Body of pancreas (tissue), 4 donors: ENCODE measurements around the gene ICOSLG. TPM values are rescaled to one million over a fixed set of nuclear protein-coding genes. Genes with fewer than 3 reads are reported as not detected.
"Not testable (repeated sequence)": the region's sequence is repeated elsewhere in the genome, so short reads cannot be mapped to it uniquely, and the experiment has no call there.

ENCODE experiments used
- ATAC-seq: fragments of 150-250 bp; one replicate; pipeline ENCODE4 v1.9.1; 2016
- DNase-seq, 4 donors: peaks; one replicate each; pipeline ENCODE4 v3.0.0-alpha.2; 2019
- H3K27ac ChIP-seq, 4 donors: fragments of 200-600 bp; sonication (generic); 1 replicate in 3 of 4; 2 replicates in 1 of 4; pipeline versions ENCODE4 v1.5.1 to v1.6.1; 2016 to 2019; ENCODE audit warnings: mild to moderate bottlenecking in 1 of 4, mixed read lengths in 1 of 4, moderate library complexity in 1 of 4
- H3K27me3 ChIP-seq, 2 donors: fragments of 200-600 bp; sonication (generic); one replicate each; pipeline ENCODE4 v1.6.0; 2016; ENCODE audit warnings: mild to moderate bottlenecking in 1 of 2
- H3K36me3 ChIP-seq, 2 donors: fragments of 200-600 bp; sonication (generic); replicated peaks in 1 of 2; 2 replicates each; pipeline ENCODE4 v1.5.1; 2016; ENCODE audit warnings: low read depth in 2 of 2; ENCODE audit not compliant: insufficient read depth in 1 of 2
- H3K4me1 ChIP-seq: fragments of 200-600 bp; sonication (generic); one replicate; pipeline ENCODE4 v1.6.0; 2016
- H3K4me3 ChIP-seq, 2 donors: fragments of 200-600 bp; sonication (generic); 1 replicate in 1 of 2; 2 replicates in 1 of 2; pipeline ENCODE4 v1.5.1; 2016 to 2019
- H3K9me3 ChIP-seq, 3 donors: fragments of 200-600 bp; sonication (generic); 1 replicate in 2 of 3; 2 replicates in 1 of 3; pipeline ENCODE4 v1.5.1; 2016
- POLR2A ChIP-seq, 3 donors: fragments of 450-650 bp; IDR thresholded peaks; one replicate each; pipeline ENCODE4 v1.6.1; 2016; ENCODE audit warnings: antibody characterized with exemption in 3 of 3, mild to moderate bottlenecking in 2 of 3
- WGBS, 2 donors: methylation state at CpG; one replicate each; pipeline ENCODE4 v1.1.5; 2017; 5-methylcytosine and 5-hydroxymethylcytosine counted together
- intact Hi-C: fragments of 100-400 bp; cut with DNase I; formaldehyde crosslinking; loops from one replicate; pipeline ENCODE4 v1.15.1; 2023
- total RNA-seq, 2 donors: library from RNA; depleted of rRNA; stranded (reverse); fragments of >200 nt; gene quantifications; one replicate each; pipeline ENCODE4 v1.1.0, GENCODE V29; 2016
- TF ChIP-seq, protein P1 (sequence below), 7 experiments: fragments of 450-650 bp in 4 of 7; fragments of 200-600 bp in 3 of 7; sonication (generic) in 3 of 7; IDR thresholded peaks; one replicate each; pipeline ENCODE4 v1.5.1; 2016 to 2019; ENCODE audit warnings: antibody characterized with exemption in 7 of 7

ICOSLG gene
- total RNA-seq, 2 donors from 2014 or later, result 1.6 to 2.0 TPM

- H3K9me3 ChIP-seq, H3K27ac ChIP-seq, DNase-seq, intact Hi-C loops, H3K4me1 ChIP-seq, H3K27me3 ChIP-seq, H3K4me3 ChIP-seq, H3K36me3 ChIP-seq, ATAC-seq: not testable (repeated sequence)
- 80 to 82% methylated on average over 11 of the region's 11 CpGs for WGBS, 2 donors
Observed at GRCh38 chr21:44199997-44200396, 40.7 kb downstream of the ICOSLG start.

DNA sequence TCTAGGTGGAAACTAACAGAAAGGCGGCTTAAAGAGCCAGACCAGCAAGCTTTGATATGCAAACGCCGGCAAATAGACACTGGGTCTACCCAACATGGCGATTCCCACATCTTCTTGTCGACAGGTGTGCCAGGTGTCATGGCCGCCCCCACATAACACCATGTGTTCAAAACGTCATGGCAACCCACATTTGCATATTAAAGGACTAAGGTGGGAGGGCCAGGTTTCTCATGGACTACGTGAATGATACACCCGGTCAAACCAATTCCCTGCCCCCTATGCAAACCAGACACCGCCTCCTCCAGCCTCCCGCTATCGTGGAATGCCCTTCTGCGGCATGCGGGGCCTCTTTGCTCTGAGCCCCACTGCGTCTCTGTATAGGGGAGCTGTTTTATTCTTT is 41.3 kb downstream of the ICOSLG start:
- H3K36me3 ChIP-seq, result no peaks in the 10 kb centered on the region
- 58 to 66% methylated on average over 15 of the region's 15 CpGs for WGBS, 2 donors
- H3K27ac ChIP-seq, result no peak overlapping the region
- intact Hi-C loops, result no loop called here
- no peak overlapping the region for H3K4me3 ChIP-seq
- no peaks in the 10 kb centered on the region for H3K9me3 ChIP-seq
- no peak for TF ChIP-seq POLR2A (IDR thresholded peaks at IDR 0.05)
- TF ChIP-seq, protein P1, sequence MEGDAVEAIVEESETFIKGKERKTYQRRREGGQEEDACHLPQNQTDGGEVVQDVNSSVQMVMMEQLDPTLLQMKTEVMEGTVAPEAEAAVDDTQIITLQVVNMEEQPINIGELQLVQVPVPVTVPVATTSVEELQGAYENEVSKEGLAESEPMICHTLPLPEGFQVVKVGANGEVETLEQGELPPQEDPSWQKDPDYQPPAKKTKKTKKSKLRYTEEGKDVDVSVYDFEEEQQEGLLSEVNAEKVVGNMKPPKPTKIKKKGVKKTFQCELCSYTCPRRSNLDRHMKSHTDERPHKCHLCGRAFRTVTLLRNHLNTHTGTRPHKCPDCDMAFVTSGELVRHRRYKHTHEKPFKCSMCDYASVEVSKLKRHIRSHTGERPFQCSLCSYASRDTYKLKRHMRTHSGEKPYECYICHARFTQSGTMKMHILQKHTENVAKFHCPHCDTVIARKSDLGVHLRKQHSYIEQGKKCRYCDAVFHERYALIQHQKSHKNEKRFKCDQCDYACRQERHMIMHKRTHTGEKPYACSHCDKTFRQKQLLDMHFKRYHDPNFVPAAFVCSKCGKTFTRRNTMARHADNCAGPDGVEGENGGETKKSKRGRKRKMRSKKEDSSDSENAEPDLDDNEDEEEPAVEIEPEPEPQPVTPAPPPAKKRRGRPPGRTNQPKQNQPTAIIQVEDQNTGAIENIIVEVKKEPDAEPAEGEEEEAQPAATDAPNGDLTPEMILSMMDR (IDR thresholded peaks at IDR 0.05), result no peak
- H3K27me3 ChIP-seq, result no peaks in the 10 kb centered on the region
- H3K4me1 ChIP-seq, result no peaks in the 10 kb centered on the region
- no peak for DNase-seq
- ATAC-seq, result no peak

GRCh38 chr21:44197156-44197516 is 43.6 kb downstream of the ICOSLG start:
- 81% methylated on average over 8 of the region's 21 CpGs; no CpG with 5 or more reads in 1 of the 2 donors for WGBS, 2 donors
- peak in 2 of 4 donors; percentile 12 to 15 for DNase-seq

GRCh38 chr21:44196212-44197155 is 44.3 kb downstream of the ICOSLG start:
- H3K4me3 ChIP-seq, H3K4me1 ChIP-seq, H3K27me3 ChIP-seq, H3K36me3 ChIP-seq, H3K27ac ChIP-seq, intact Hi-C loops, H3K9me3 ChIP-seq: not testable (repeated sequence)
- ATAC-seq (peak; percentile 27), DNase-seq (peak in 3 of 4 donors; percentile 22 to 81 (median 30))
- WGBS, 2 donors, result 58% methylated on average over 7 of the region's 22 CpGs; no CpG with 5 or more reads in 1 of the 2 donors

More at GRCh38 chr21:44197156-44197516, 43.6 kb downstream of the ICOSLG start:
- H3K4me1 ChIP-seq, H3K36me3 ChIP-seq, intact Hi-C loops, H3K27ac ChIP-seq, H3K27me3 ChIP-seq, H3K9me3 ChIP-seq, H3K4me3 ChIP-seq: not testable (repeated sequence)
- ATAC-seq, result peak; percentile 38

DNA sequence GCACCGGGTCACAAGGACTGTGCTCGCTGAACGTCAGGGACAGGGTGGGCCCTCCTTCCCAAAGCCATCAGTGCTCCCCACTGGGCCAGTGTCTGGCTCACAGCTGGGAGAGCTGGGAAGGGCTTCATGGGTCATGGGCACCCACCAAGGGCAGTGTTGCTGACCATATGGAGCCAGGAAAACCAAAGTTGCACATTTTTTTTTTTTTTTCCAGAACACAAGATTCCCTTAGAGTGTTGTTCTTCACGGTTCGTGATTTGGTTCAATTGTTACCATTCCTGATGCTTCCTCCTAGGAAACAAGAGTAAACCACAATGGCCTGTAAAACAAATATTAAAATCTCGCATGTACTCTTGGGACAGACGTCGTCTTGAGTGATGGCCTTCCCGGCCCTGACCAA is 45.9 kb downstream of the ICOSLG start:
- H3K36me3 ChIP-seq, H3K9me3 ChIP-seq, H3K4me3 ChIP-seq, H3K27me3 ChIP-seq, intact Hi-C loops, ATAC-seq, DNase-seq, H3K27ac ChIP-seq, H3K4me1 ChIP-seq: not testable (repeated sequence)
- 77% methylated on average over 3 of the region's 9 CpGs; no CpG with 5 or more reads in 1 of the 2 donors for whole genome bisulfite sequencing, 2 donors

GRCh38 chr21:44194451-44194850 is 46.3 kb downstream of the ICOSLG start:
- H3K27me3 ChIP-seq, H3K27ac ChIP-seq, intact Hi-C loops, H3K36me3 ChIP-seq, H3K4me1 ChIP-seq, H3K9me3 ChIP-seq, H3K4me3 ChIP-seq, DNase-seq: not testable (repeated sequence)
- ATAC-seq, result peak; percentile 31
- WGBS, 2 donors, result no CpG with 5 or more reads among the region's 9 CpGs

DNA sequence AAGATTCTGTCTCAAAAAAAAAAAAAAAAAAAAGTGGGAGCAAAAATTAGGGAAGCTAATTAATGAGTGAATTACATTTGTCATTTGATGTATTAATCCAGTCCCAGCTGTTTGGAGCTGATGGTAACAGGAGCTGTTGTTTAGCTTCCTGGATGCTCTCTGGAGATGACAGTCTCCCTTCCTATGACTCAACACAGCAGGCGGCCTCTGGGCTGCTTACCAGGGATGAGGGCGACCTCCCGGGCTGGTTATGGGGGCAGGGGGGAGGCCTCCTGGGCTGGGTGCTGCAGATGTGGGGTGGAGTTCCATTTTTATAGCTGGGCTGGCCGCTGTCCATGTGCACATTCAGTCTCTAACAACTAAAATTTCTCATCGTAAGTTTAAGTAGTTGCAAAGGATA is 47.6 kb downstream of the ICOSLG start:
- H3K27ac ChIP-seq, H3K36me3 ChIP-seq, H3K4me3 ChIP-seq, H3K27me3 ChIP-seq, ATAC-seq, intact Hi-C loops, H3K4me1 ChIP-seq, DNase-seq, H3K9me3 ChIP-seq: not testable (repeated sequence)
- WGBS, 2 donors, result 100% methylated on average over 1 of the region's 5 CpGs; no CpG with 5 or more reads in 1 of the 2 donors

GRCh38 chr21:44190349-44191271 is 50.1 kb downstream of the ICOSLG start:
- ATAC-seq, H3K4me3 ChIP-seq, DNase-seq, H3K36me3 ChIP-seq, intact Hi-C loops, H3K9me3 ChIP-seq, H3K4me1 ChIP-seq, H3K27ac ChIP-seq, H3K27me3 ChIP-seq: not testable (repeated sequence)
- 68 to 91% methylated on average over 4 to 8 of the region's 12 CpGs for WGBS, 2 donors

- intact Hi-C loops, DNase-seq, H3K27ac ChIP-seq, H3K9me3 ChIP-seq, H3K27me3 ChIP-seq, H3K36me3 ChIP-seq, H3K4me1 ChIP-seq, H3K4me3 ChIP-seq: not testable (repeated sequence)
- peak; percentile 69 for ATAC-seq
- WGBS, 2 donors, result no CpG with 5 or more reads among the region's 7 CpGs
Observed at GRCh38 chr21:44184862-44185261, 55.9 kb downstream of the ICOSLG start.

GRCh38 chr21:44182202-44182601 is 58.5 kb downstream of the ICOSLG start:
- H3K27me3 ChIP-seq, H3K36me3 ChIP-seq, H3K4me1 ChIP-seq, H3K4me3 ChIP-seq, DNase-seq, H3K27ac ChIP-seq, intact Hi-C loops, H3K9me3 ChIP-seq, ATAC-seq: not testable (repeated sequence)
- no CpG with 5 or more reads among the region's 8 CpGs for WGBS, 2 donors
